ENCODE measurements around the gene AMDHD2. TPM values are rescaled to one million over a fixed set of nuclear protein-coding genes. Genes with fewer than 3 reads are reported as not detected.
"Not testable (repeated sequence)": the region's sequence is repeated elsewhere in the genome, so short reads cannot be mapped to it uniquely, and the experiment has no call there.

AMDHD2 gene
- total RNA-seq, 1 donor from 2014 or later, result 45.3 TPM

GRCh38 chr16:2531696-2532493 is 11.7 kb downstream of the AMDHD2 start:
- DNase-seq (ENCODE audit: low spot score), result peak; percentile 100

GRCh38 chr16:2532494-2533141 is 12.4 kb downstream of the AMDHD2 start:
- peak; percentile 90 for DNase-seq (ENCODE audit: low spot score)

- not testable (repeated sequence) for DNase-seq (ENCODE audit: low spot score)
Measured at GRCh38 chr16:2533142-2533755, 13.1 kb downstream of the AMDHD2 start.

- no peak for DNase-seq (ENCODE audit: low spot score)
Measured at GRCh38 chr16:2533912-2534311, 13.7 kb downstream of the AMDHD2 start.

GRCh38 chr16:2534335-2534734 is 14.2 kb downstream of the AMDHD2 start:
- not testable (repeated sequence) for DNase-seq (ENCODE audit: low spot score)

- no peak for DNase-seq (ENCODE audit: low spot score)
Measured at GRCh38 chr16:2535625-2536013, 15.4 kb downstream of the AMDHD2 start.

- peak; percentile 98 for DNase-seq (ENCODE audit: low spot score)
Measured at GRCh38 chr16:2537451-2538379, 17.5 kb downstream of the AMDHD2 start, which contains the start of gene PDPK1. Gene PDPK1 (plus strand): TSS chr16:2538021. CDS start chr16:2538113, 92 bp downstream.

- not testable (repeated sequence) for DNase-seq (ENCODE audit: low spot score)
Measured at GRCh38 chr16:2539192-2539844, 19.1 kb downstream of the AMDHD2 start.

GRCh38 chr16:2539845-2540458 is 19.8 kb downstream of the AMDHD2 start:
- not testable (repeated sequence) for DNase-seq (ENCODE audit: low spot score)

GRCh38 chr16:2540912-2541311 is 20.7 kb downstream of the AMDHD2 start:
- not testable (repeated sequence) for DNase-seq (ENCODE audit: low spot score)

- not testable (repeated sequence) for DNase-seq (ENCODE audit: low spot score)
Measured at GRCh38 chr16:2541409-2541808, 21.2 kb downstream of the AMDHD2 start.

- not testable (repeated sequence) for DNase-seq (ENCODE audit: low spot score)
Measured at GRCh38 chr16:2543771-2544170, 23.6 kb downstream of the AMDHD2 start.

- DNase-seq (ENCODE audit: low spot score), result not testable (repeated sequence)
Measured at GRCh38 chr16:2550283-2550878, 30.2 kb downstream of the AMDHD2 start.

- not testable (repeated sequence) for DNase-seq (ENCODE audit: low spot score)
Measured at GRCh38 chr16:2551420-2551889, 31.3 kb downstream of the AMDHD2 start.

GRCh38 chr16:2554709-2555425 is 34.7 kb downstream of the AMDHD2 start:
- not testable (repeated sequence) for DNase-seq (ENCODE audit: low spot score)

- not testable (repeated sequence) for DNase-seq (ENCODE audit: low spot score)
Measured at GRCh38 chr16:2557150-2557549, 37.0 kb downstream of the AMDHD2 start.

- not testable (repeated sequence) for DNase-seq (ENCODE audit: low spot score)
Measured at GRCh38 chr16:2560131-2560797, 40.1 kb downstream of the AMDHD2 start.

- peak; percentile 43 for DNase-seq (ENCODE audit: low spot score)
Measured at GRCh38 chr16:2560798-2561133, 40.6 kb downstream of the AMDHD2 start.
